Esophagus muscularis mucosa (tissue), 4 donors: Measurements from ENCODE around the gene VWA5B2.

ENCODE experiments used
- CTCF ChIP-seq, 3 experiments: fragments of 200-600 bp in 2 of 3; fragments of 450-650 bp in 1 of 3; sonication (generic) in 2 of 3; IDR thresholded peaks; one replicate each; pipeline ENCODE4 v1.5.1; 2017 to 2019; ENCODE audit warnings: antibody characterized with exemption in 3 of 3, mild to moderate bottlenecking in 2 of 3, moderate library complexity in 1 of 3
- EP300 ChIP-seq: sonication (generic); formaldehyde crosslinking; IDR thresholded peaks from one replicate; pipeline ENCODE4 v1.6.1; 2017; ENCODE audit warnings: antibody characterized with exemption
- POLR2A ChIP-seq: fragments of 450-650 bp; IDR thresholded peaks from one replicate; pipeline ENCODE4 v1.6.1; 2017; ENCODE audit warnings: antibody characterized with exemption, moderate library complexity, mild to moderate bottlenecking, low read depth
- POLR2AphosphoS5 ChIP-seq, 2 donors: sonication (generic); formaldehyde crosslinking; IDR thresholded peaks; one replicate each; pipeline ENCODE4 v1.6.1; 2017; ENCODE audit warnings: antibody characterized with exemption in 2 of 2

GRCh38 chr3:184233127-184233843 lies 3.9 kb downstream of the VWA5B2 start:
- TF ChIP-seq POLR2A: no peak
- TF ChIP-seq CTCF (IDR thresholded peaks at IDR 0.05): no peak
- TF ChIP-seq POLR2AphosphoS5 (IDR thresholded peaks at IDR 0.05): no peak
- no peak for TF ChIP-seq EP300
